Cardiac muscle cell (in vitro differentiated cells and primary cell): Measurements from ENCODE around the gene TRAF5. TPM values are rescaled to one million over a fixed set of nuclear protein-coding genes. Genes with fewer than 3 reads are reported as not detected.
"Not testable (repeated sequence)": the region's sequence is repeated elsewhere in the genome, so short reads cannot be mapped to it uniquely, and the experiment has no call there.

Source experiments
- DNase-seq, 2 donors: peaks; one replicate each; pipeline versions ENCODE4 v3.0.0 to v3.0.0-alpha.2; 2010 to 2017; ENCODE audit warnings: low read depth in 1 of 2, low spot score in 1 of 2
- H3K27ac ChIP-seq: fragments of 200-600 bp; sonication (generic); 2 replicates; pipeline ENCODE4 v1.5.1; 2016
- H3K27me3 ChIP-seq: fragments of 200-600 bp; sonication (generic); 2 replicates; pipeline ENCODE4 v1.6.0; 2016; ENCODE audit warnings: control low read depth
- H3K36me3 ChIP-seq: fragments of 200-600 bp; sonication (generic); 2 replicates; pipeline ENCODE4 v1.5.1; 2016; ENCODE audit warnings: control low read depth
- H3K4me1 ChIP-seq: fragments of 200-600 bp; sonication (generic); 2 replicates; pipeline ENCODE4 v1.8.1; 2017; ENCODE audit warnings: low read depth, mild to moderate bottlenecking, mixed run types
- H3K4me3 ChIP-seq: fragments of 200-600 bp; sonication (generic); 2 replicates; pipeline ENCODE4 v1.5.1; 2016; ENCODE audit warnings: mild to moderate bottlenecking
- H3K9me3 ChIP-seq: fragments of 200-600 bp; sonication (generic); 2 replicates; pipeline ENCODE4 v1.5.1; 2017; ENCODE audit warnings: low read depth, mild to moderate bottlenecking, control low read depth
- CTCF ChIP-seq: IDR thresholded peaks from 2 replicates; pipeline ENCODE4 v1.5.1; 2012; ENCODE audit warnings: low read depth, mild to moderate bottlenecking, low read length
- polyA plus RNA-seq: library from polyadenylated mRNA; unstranded; fragments of >200 nt; fragmentation: Nextera tagmentation; extraction: Ambion mirVana; gene quantifications from 2 replicates; pipeline ENCODE4 v1.2.1, GENCODE V29; 2016
- total RNA-seq: library from RNA; depleted of rRNA; stranded (reverse); fragments of >200 nt; gene quantifications from 2 replicates; pipeline ENCODE4 v1.2.3, GENCODE V29; 2016

TRAF5 gene
- total and polyA plus RNA-seq, 2 experiments from 2014 or later = 3.9 to 8.7 TPM

- H3K27me3 ChIP-seq = no peaks in the 10 kb centered on the region
- no peak for TF ChIP-seq CTCF
- H3K36me3 ChIP-seq = no peaks in the 10 kb centered on the region
- H3K4me1 ChIP-seq = peaks cover 6% of the 10 kb centered on the region
- H3K27ac ChIP-seq = peak overlapping the region; percentile 98
- DNase-seq = no peak
- peak overlapping the region; percentile 60 for H3K4me3 ChIP-seq
- H3K9me3 ChIP-seq = no peaks in the 10 kb centered on the region
Observed at GRCh38 chr1:211382182-211382713, 55.6 kb downstream of the TRAF5 start.

- Histone ChIP-seq H3K4me3 (peak overlapping the region; percentile 60), H3K27me3 (no peaks in the 10 kb centered on the region), H3K4me1 (peaks cover 6% of the 10 kb centered on the region), H3K36me3 (no peaks in the 10 kb centered on the region), H3K27ac (peak overlapping the region; percentile 98), H3K9me3 (no peaks in the 10 kb centered on the region)
- no peak for TF ChIP-seq CTCF
- DNase-seq = peak; percentile 96 to 97
Observed at GRCh38 chr1:211382714-211383480, 56.3 kb downstream of the TRAF5 start.

- Histone ChIP-seq H3K9me3 (no peaks in the 10 kb centered on the region), H3K36me3 (no peaks in the 10 kb centered on the region), H3K4me3 (no peak overlapping the region), H3K4me1 (peaks cover 6% of the 10 kb centered on the region), H3K27ac (no peak overlapping the region), H3K27me3 (no peaks in the 10 kb centered on the region)
- DNase-seq = no peak
- no peak for TF ChIP-seq CTCF
Observed at GRCh38 chr1:211384524-211384923, 57.9 kb downstream of the TRAF5 start.

GRCh38 chr1:211386921-211387320 is 60.3 kb downstream of the TRAF5 start:
- peaks cover 2% of the 10 kb centered on the region for H3K36me3 ChIP-seq
- H3K4me3 ChIP-seq = no peak overlapping the region
- no peak overlapping the region for H3K27ac ChIP-seq
- H3K9me3 ChIP-seq = no peaks in the 10 kb centered on the region
- peak in 1 of 2 donors; percentile 88 for DNase-seq
- H3K4me1 ChIP-seq = peaks cover 6% of the 10 kb centered on the region
- H3K27me3 ChIP-seq = no peaks in the 10 kb centered on the region
- no peak for TF ChIP-seq CTCF

GRCh38 chr1:211390829-211391228 is 64.2 kb downstream of the TRAF5 start:
- peaks cover 13% of the 10 kb centered on the region for H3K36me3 ChIP-seq
- DNase-seq, H3K4me3 ChIP-seq, H3K27me3 ChIP-seq, H3K9me3 ChIP-seq, H3K4me1 ChIP-seq, H3K27ac ChIP-seq: not testable (repeated sequence)

GRCh38 chr1:211393203-211393602 is 66.6 kb downstream of the TRAF5 start:
- no peak for DNase-seq
- Histone ChIP-seq H3K36me3 (peaks cover 13% of the 10 kb centered on the region), H3K4me1 (no peaks in the 10 kb centered on the region), H3K27ac (no peak overlapping the region), H3K9me3 (no peaks in the 10 kb centered on the region), H3K27me3 (no peaks in the 10 kb centered on the region), H3K4me3 (no peak overlapping the region)
- no peak for TF ChIP-seq CTCF

GRCh38 chr1:211398266-211398930 is 71.8 kb downstream of the TRAF5 start:
- peaks cover 18% of the 10 kb centered on the region for H3K4me1 ChIP-seq
- H3K27ac ChIP-seq, H3K27me3 ChIP-seq, DNase-seq, H3K4me3 ChIP-seq, H3K9me3 ChIP-seq, H3K36me3 ChIP-seq: not testable (repeated sequence)

GRCh38 chr1:211399851-211400393 is 73.3 kb downstream of the TRAF5 start:
- peaks cover 18% of the 10 kb centered on the region for H3K4me1 ChIP-seq
- not testable (repeated sequence) for H3K27ac ChIP-seq, H3K27me3 ChIP-seq, H3K36me3 ChIP-seq, H3K9me3 ChIP-seq, H3K4me3 ChIP-seq, DNase-seq
